BJ (cell line): ENCODE results near the gene MRPS10. TPM values are rescaled to one million over a fixed set of nuclear protein-coding genes. Genes with fewer than 3 reads are reported as not detected.

Source experiments
- CTCF ChIA-PET: fragments of 350-600 bp; formaldehyde crosslinking; extraction: SDS; loops from one replicate; lab custom pipeline; 2021; ENCODE audit warnings: antibody characterized with exemption, inconsistent platforms; lab: Yijun Ruan, JAX
- POLR2A ChIA-PET: fragments of 300-600 bp; sonication (Branson Sonifier 250); formaldehyde crosslinking; extraction: SDS; loops from one replicate; lab custom pipeline; 2021; ENCODE audit warnings: antibody characterized with exemption; lab: Charles Lee
- DNase-seq: peaks from one replicate; pipeline ENCODE4 v3.0.0-alpha.2; 2011; ENCODE audit warnings: low read depth
- H3K27me3 ChIP-seq: 2 replicates; pipeline ENCODE4 v1.6.0; 2011; ENCODE audit warnings: low read length; ENCODE audit not compliant: control insufficient read depth, insufficient read depth
- H3K36me3 ChIP-seq: 2 replicates; pipeline ENCODE4 v1.5.1; 2011; ENCODE audit warnings: low read length; ENCODE audit not compliant: control insufficient read depth, insufficient read depth
- H3K4me3 ChIP-seq: 2 replicates; pipeline ENCODE4 v1.5.1; 2011; ENCODE audit warnings: low read depth, mild to moderate bottlenecking, control low read depth, low read length
- CTCF ChIP-seq: IDR thresholded peaks from 2 replicates; pipeline ENCODE4 v1.5.1; 2011; ENCODE audit warnings: low read depth, mild to moderate bottlenecking, control low read depth, inconsistent platforms, low read length, moderate library complexity; ENCODE audit not compliant: insufficient read depth
- polyA plus RNA-seq: library from polyadenylated mRNA; depleted of rRNA; stranded (reverse); fragments of >200 nt; gene quantifications from 2 replicates; pipeline ENCODE4 v1.2.3, GENCODE V29; 2011

MRPS10 gene
- polyA plus RNA-seq, 1 experiment, result 26.4 TPM

- ChIA-PET POLR2A (no interaction called here), CTCF (interaction anchor here (1.3 kb wide), 1 partner anchor 25 kb away, joined by 5 read pairs; no protein-coding TSS in a partner anchor)
- TF ChIP-seq CTCF, result no peak
- Histone ChIP-seq H3K4me3 (no peak overlapping the region), H3K36me3 (peaks cover 7% of the 10 kb centered on the region), H3K27me3 (no peaks in the 10 kb centered on the region)
- no peak for DNase-seq
These were observed 22.2 kb upstream of the MRPS10 start for GRCh38 chr6:42239736-42240375.

GRCh38 chr6:42239333-42239732 lies 21.7 kb upstream of the MRPS10 start:
- H3K4me3 ChIP-seq, result no peak overlapping the region
- POLR2A ChIA-PET, result interaction anchor here (0.6 kb wide), 1 partner anchor 214 kb away, joined by 3 read pairs; no protein-coding TSS in a partner anchor
- H3K36me3 ChIP-seq, result peaks cover 7% of the 10 kb centered on the region
- no peaks in the 10 kb centered on the region for H3K27me3 ChIP-seq
- CTCF ChIA-PET, result interaction anchor here (1.3 kb wide), 1 partner anchor 25 kb away, joined by 5 read pairs; no protein-coding TSS in a partner anchor
- DNase-seq, result no peak
- TF ChIP-seq CTCF, result no peak

- DNase-seq, result no peak
- ChIA-PET POLR2A (interaction anchor here (0.6 kb wide), 1 partner anchor 206 kb away, joined by 17 read pairs; no protein-coding TSS in a partner anchor), CTCF (no interaction called here)
- TF ChIP-seq CTCF, result no peak
- H3K36me3 ChIP-seq, result peaks cover 4% of the 10 kb centered on the region
- H3K27me3 ChIP-seq, result no peaks in the 10 kb centered on the region
- no peak overlapping the region for H3K4me3 ChIP-seq
These were observed 20.2 kb upstream of the MRPS10 start for GRCh38 chr6:42237857-42238256.

- CTCF ChIA-PET, result interaction anchor here (1.0 to 1.4 kb wide), 2 partner anchors 11 to 314 kb away, joined by 3 to 4 read pairs; no protein-coding TSS in a partner anchor
- POLR2A ChIA-PET, result no interaction called here
- DNase-seq, result no peak
- Histone ChIP-seq H3K36me3 (peaks cover 3% of the 10 kb centered on the region; the same call in 1 of the 2 replicates), H3K4me3 (no peak overlapping the region), H3K27me3 (no peaks in the 10 kb centered on the region)
- no peak for TF ChIP-seq CTCF
These were observed 19.2 kb upstream of the MRPS10 start for GRCh38 chr6:42236682-42237473.

- CTCF ChIA-PET, result interaction anchor here (1.4 kb wide), 1 partner anchor 315 kb away, joined by 4 read pairs; no protein-coding TSS in a partner anchor
- TF ChIP-seq CTCF, result no peak
- POLR2A ChIA-PET, result no interaction called here
These were observed 18.4 kb upstream of the MRPS10 start for GRCh38 chr6:42236030-42236429.

More at GRCh38 chr6:42236030-42236429, 18.4 kb upstream of the MRPS10 start:
- H3K27me3 ChIP-seq, result no peaks in the 10 kb centered on the region
- peaks cover 2% of the 10 kb centered on the region; the same call in 1 of the 2 replicates for H3K36me3 ChIP-seq
- no peak for DNase-seq
- no peak overlapping the region for H3K4me3 ChIP-seq
